ENCODE results near the gene CUL1.

Gene CUL1

DNA sequence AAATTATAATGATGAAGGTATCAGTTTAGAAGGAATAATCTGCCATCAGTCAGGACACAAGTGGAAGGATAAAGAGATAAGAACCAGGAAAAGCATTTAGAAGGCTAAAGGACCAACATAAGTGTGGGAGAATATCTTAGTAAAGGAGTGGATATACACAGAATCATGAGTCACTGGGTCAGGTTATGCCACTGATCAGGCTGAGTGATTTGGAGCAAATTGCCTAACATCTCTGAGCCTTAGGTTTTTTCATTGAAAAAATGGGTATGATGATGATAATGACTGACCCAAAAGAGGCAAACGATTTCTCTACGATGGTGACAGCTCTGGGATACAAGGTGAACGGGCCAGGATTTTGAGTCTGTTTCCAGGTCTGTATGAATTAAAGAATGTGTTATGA, 2.8 kb upstream of the CUL1 start:
- TF ChIP-seq, protein P1, sequence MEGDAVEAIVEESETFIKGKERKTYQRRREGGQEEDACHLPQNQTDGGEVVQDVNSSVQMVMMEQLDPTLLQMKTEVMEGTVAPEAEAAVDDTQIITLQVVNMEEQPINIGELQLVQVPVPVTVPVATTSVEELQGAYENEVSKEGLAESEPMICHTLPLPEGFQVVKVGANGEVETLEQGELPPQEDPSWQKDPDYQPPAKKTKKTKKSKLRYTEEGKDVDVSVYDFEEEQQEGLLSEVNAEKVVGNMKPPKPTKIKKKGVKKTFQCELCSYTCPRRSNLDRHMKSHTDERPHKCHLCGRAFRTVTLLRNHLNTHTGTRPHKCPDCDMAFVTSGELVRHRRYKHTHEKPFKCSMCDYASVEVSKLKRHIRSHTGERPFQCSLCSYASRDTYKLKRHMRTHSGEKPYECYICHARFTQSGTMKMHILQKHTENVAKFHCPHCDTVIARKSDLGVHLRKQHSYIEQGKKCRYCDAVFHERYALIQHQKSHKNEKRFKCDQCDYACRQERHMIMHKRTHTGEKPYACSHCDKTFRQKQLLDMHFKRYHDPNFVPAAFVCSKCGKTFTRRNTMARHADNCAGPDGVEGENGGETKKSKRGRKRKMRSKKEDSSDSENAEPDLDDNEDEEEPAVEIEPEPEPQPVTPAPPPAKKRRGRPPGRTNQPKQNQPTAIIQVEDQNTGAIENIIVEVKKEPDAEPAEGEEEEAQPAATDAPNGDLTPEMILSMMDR (IDR thresholded peaks at IDR 0.05; ENCODE audit: insufficient read depth, low read depth, low read length, missing control alignments), result no peak
- no peak for DNase-seq (ENCODE audit: low read depth)
- H3K4me3 ChIP-seq (ENCODE audit: low read depth, low read length), result no peak overlapping the region

DNA sequence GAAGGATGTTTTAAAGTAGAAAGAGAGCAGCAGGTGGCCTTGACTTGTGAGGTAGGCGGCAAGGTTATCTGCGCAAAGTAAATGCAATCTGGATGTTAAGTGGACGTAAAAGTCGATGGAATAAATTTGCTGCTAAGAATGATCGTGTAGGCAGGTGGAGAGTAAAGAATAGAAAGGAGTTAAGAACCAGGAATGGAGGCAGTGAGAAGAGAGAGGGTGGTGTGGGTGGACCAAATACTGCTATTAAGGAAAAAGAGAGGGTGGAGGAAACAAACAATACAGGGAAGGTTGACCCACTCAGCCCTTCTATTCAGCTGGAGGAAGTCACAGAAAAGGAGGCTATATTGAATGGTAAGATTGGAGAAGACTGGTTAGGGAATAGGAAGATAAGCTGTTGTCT, 1.9 kb upstream of the CUL1 start:
- H3K4me3 ChIP-seq (ENCODE audit: low read depth, low read length), result no peak overlapping the region
- DNase-seq (ENCODE audit: low read depth), result no peak
- TF ChIP-seq, protein P1 (IDR thresholded peaks at IDR 0.05; ENCODE audit: insufficient read depth, low read depth, low read length, missing control alignments), result no peak

DNA sequence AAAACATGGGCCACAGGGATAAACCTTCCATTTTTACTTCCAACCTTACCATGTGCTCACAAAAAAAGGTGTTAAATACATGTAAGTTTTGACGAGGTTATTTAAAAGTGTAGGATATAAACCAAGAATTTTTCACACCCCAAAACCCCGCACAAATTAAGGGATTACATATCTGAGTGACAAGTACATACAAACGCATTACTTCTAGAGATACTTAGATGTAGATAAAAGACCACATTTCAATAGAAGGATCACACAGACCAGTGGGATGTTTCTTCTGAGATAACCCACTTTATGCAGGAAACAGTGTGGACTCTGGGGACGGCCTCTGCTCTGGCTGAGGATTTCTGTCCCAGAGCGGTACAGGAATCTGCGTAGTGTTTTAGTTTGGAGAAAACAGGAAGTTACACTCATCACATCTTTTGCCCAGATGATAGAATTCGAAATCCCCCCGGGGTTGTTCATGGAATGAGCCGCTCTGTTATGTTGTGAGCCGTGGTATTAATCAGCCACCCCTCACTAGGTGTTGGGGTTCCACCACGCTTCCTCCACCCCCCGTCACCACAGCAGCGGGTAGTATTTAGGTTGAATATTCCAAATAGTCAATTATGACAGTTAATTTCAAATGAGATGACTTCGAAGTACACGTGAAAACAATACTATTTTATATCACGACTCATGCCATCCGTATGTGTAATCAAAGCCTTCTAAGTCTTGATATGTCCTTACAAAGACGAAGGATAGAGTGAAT, 1.3 kb upstream of the CUL1 start:
- peak overlapping the region; percentile 74 for H3K4me3 ChIP-seq (ENCODE audit: low read depth, low read length)
- peak; percentile 30 for DNase-seq (ENCODE audit: low read depth)
- TF ChIP-seq, protein P1 (IDR thresholded peaks at IDR 0.05; ENCODE audit: insufficient read depth, low read depth, low read length, missing control alignments), result no peak

DNA sequence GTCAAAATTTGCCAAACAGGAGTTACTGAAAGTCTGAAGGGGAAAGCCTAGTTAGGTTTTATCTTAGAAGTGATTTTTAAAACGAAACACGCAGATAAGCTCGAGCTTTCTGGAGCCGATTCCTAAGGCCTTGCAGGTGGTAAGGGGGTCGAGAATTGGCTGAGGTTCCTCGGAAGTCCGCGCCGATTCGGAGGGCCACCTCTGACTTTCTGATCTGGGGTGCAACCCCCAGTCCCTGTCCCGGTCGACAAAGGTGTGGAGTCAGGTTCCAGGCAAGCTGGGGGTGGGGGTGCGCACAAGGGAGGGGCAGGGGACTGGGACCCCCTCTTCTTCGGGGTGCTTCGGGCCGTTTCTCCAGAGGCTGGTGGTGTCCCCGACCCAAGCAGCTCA, 701 bp upstream of the CUL1 start:
- H3K4me3 ChIP-seq (ENCODE audit: low read depth, low read length), result peak overlapping the region; percentile 74
- no peak for DNase-seq (ENCODE audit: low read depth)
- TF ChIP-seq, protein P1 (IDR thresholded peaks at IDR 0.05; ENCODE audit: insufficient read depth, low read depth, low read length, missing control alignments), result no peak

GRCh38 chr7:148699024-148699781, 500 bp downstream of the CUL1 start:
- peak; percentile 76 for DNase-seq (ENCODE audit: low read depth)
- peak overlapping the region; percentile 74 for H3K4me3 ChIP-seq (ENCODE audit: low read depth, low read length)
- TF ChIP-seq, protein P1 (IDR thresholded peaks at IDR 0.05; ENCODE audit: insufficient read depth, low read depth, low read length, missing control alignments), result no peak

DNA sequence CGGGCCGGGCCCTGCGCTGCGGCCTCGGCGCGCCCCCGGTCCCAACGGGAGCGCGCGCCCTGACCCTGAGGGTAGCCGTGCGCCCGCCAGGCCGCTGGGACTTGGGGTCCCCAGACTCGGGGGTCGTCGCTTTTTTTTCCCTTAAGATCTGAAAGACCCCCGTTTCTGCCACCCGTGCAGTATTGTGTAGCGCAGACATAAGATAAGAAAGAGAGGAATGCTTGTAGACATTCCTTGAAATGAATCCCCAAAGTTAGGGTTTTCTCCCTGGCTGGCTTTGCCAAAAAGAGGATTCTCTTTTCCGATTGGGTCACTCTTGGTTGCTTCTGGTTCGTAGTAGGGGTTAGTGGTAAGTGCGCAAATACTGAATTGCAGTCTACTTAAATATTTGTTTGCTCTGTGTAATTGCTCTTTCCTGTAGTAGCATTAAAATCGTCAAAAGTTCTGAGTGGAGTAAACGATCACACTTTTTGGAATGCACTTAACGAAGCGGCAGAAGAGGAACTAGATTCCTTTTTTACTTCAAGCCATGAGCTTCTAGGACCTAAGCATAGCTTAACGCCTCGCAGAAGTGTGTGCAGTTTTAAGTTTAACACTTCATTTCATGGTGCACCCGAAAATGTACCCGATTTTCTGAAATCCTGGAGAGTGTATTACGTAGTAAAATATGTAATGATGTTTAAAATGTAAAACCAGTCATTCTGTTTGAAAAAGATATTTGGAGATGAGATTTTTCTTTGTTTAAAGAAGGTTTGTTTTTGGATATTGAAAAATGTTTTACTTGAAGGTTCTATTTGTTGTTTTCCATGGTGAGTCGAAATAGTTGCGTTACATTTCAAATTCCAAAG, 1.3 kb downstream of the CUL1 start:
- TF ChIP-seq, protein P1 (IDR thresholded peaks at IDR 0.05; ENCODE audit: insufficient read depth, low read depth, low read length, missing control alignments), result no peak
- peak overlapping the region; percentile 74 for H3K4me3 ChIP-seq (ENCODE audit: low read depth, low read length)
- DNase-seq (ENCODE audit: low read depth), result peak; percentile 24

Measured in GM12865 (cell line).